HepG2 (cell line): ENCODE data around the gene ZC3H13. TPM values are rescaled to one million over a fixed set of nuclear protein-coding genes. Genes with fewer than 3 reads are reported as not detected.

Experiments
- ATAC-seq: fragments of 200-7000 bp; cut with Tn5 transposase; 3 replicates; pipeline ENCODE4 v1.9.1; 2020; ENCODE audit warnings: mild to moderate bottlenecking, moderate library complexity
- BruUV-seq: library from RNA; stranded (reverse); fragments of 400-500 nt; replicated peaks from 2 replicates; lab custom pipeline; 2021; lab: Mats Ljungman, UMichigan
- CTCF ChIA-PET: fragments of 300-600 bp; formaldehyde crosslinking; extraction: SDS; loops from one replicate; lab custom pipeline; 2021; ENCODE audit warnings: low total read pairs, inconsistent platforms, low intra/inter-chr PET ratio; lab: Yijun Ruan, JAX
- POLR2A ChIA-PET: fragments of 350-600 bp; sonication (Branson Sonifier 250); formaldehyde crosslinking; loops from one replicate; lab custom pipeline; 2020; ENCODE audit warnings: antibody characterized with exemption, inconsistent platforms; lab: Yijun Ruan, JAX
- DNase-seq: peaks from one replicate; pipeline ENCODE4 v3.0.0-alpha.2; 2015; ENCODE audit warnings: low spot score
- FAIRE-seq: peaks from 3 replicates; lab custom pipeline; 2011; peaks lifted over from hg19 to GRCh38; lab: Jason Lieb, UNC
- H2AFZ ChIP-seq: one replicate; pipeline ENCODE4 v1.6.1; 2011; ENCODE audit warnings: low read length, inconsistent platforms
- H3K27ac ChIP-seq: fragments of 300-600 bp; 3 replicates; pipeline ENCODE4 v1.8.0; 2011; ENCODE audit warnings: mixed run types, mild to moderate bottlenecking, mixed read lengths, low read length, inconsistent platforms; ENCODE audit not compliant: insufficient read depth; ENCODE audit errors: extremely low read length
- H3K27me3 ChIP-seq, 2 experiments: fragments of 200-600 bp in 1 of 2; 2 replicates in 1 of 2; 3 replicates in 1 of 2; pipeline versions ENCODE4 v1.6.0 to v1.8.0; 2011; ENCODE audit warnings: low read length in 2 of 2, mild to moderate bottlenecking in 2 of 2, moderate library complexity in 2 of 2, inconsistent platforms in 1 of 2; ENCODE audit not compliant: insufficient read depth in 2 of 2, control insufficient read depth in 1 of 2
- H3K36me3 ChIP-seq, 2 experiments: fragments of 200-600 bp in 1 of 2; replicated peaks in 1 of 2; 2 replicates in 1 of 2; 3 replicates in 1 of 2; pipeline versions ENCODE4 v1.5.1 to v1.8.0; 2011; ENCODE audit warnings: low read length in 2 of 2, inconsistent platforms in 1 of 2; ENCODE audit not compliant: insufficient read depth in 2 of 2, control insufficient read depth in 1 of 2
- H3K4me1 ChIP-seq: 2 replicates; pipeline ENCODE4 v1.5.1; 2012; ENCODE audit warnings: low read length, inconsistent platforms; ENCODE audit not compliant: insufficient read depth
- H3K4me2 ChIP-seq: 2 replicates; pipeline ENCODE4 v1.6.0; 2011; ENCODE audit warnings: low read depth, low read length, inconsistent platforms
- H3K4me3 ChIP-seq, 3 experiments: fragments of 200-600 bp in 1 of 3; sonication (generic), shearing (Covaris generic) in 1 of 3; replicated peaks in 1 of 3; 2 replicates each; pipeline ENCODE4 v1.5.1; 2011 to 2016; ENCODE audit warnings: low read length in 3 of 3, inconsistent platforms in 2 of 3, low read depth in 2 of 3, mild to moderate bottlenecking in 2 of 3, control low read depth in 1 of 3, mixed read lengths in 1 of 3; ENCODE audit not compliant: insufficient read depth in 1 of 3
- H3K79me2 ChIP-seq: one replicate; pipeline ENCODE4 v1.6.1; 2011; ENCODE audit warnings: low read length, inconsistent platforms; ENCODE audit not compliant: insufficient read depth
- H3K9ac ChIP-seq: 2 replicates; pipeline ENCODE4 v1.6.0; 2011; ENCODE audit warnings: mild to moderate bottlenecking, low read depth, low read length, inconsistent platforms; ENCODE audit not compliant: insufficient read depth
- H3K9me3 ChIP-seq: 2 replicates; pipeline ENCODE4 v1.5.1; 2012; ENCODE audit warnings: mild to moderate bottlenecking, low read length
- H4K20me1 ChIP-seq: 2 replicates; pipeline ENCODE4 v1.6.0; 2011; ENCODE audit warnings: inconsistent platforms, mild to moderate bottlenecking, low read length, moderate library complexity; ENCODE audit not compliant: insufficient read depth
- FOXA3 ChIP-seq: IDR thresholded peaks from 2 replicates; pipeline ENCODE4 v1.6.1; 2016; ENCODE audit warnings: missing genetic modification reagents, missing compliant biosample characterization
- FOXC1 ChIP-seq: sonication (generic); formaldehyde crosslinking; IDR thresholded peaks from 2 replicates; pipeline ENCODE4 v1.8.0; 2022; ENCODE audit warnings: mild to moderate bottlenecking, missing genetic modification reagents, borderline replicate concordance
- MAZ ChIP-seq, 2 experiments: sonication (generic) in 1 of 2; formaldehyde crosslinking in 1 of 2; IDR thresholded peaks; 2 replicates each; pipeline versions ENCODE4 v1.5.0 to v1.6.1; 2012 to 2020; ENCODE audit warnings: low read depth in 2 of 2, mild to moderate bottlenecking in 2 of 2, borderline replicate concordance in 1 of 2, improper control_type of control experiment in 1 of 2, low read length in 1 of 2, missing genetic modification reagents in 1 of 2, moderate library complexity in 1 of 2
- YEATS4 ChIP-seq: sonication (generic); formaldehyde crosslinking; IDR thresholded peaks from 2 replicates; pipeline ENCODE4 v1.4.0; 2020; ENCODE audit warnings: missing genetic modification reagents, borderline replicate concordance
- ZFP41 ChIP-seq: sonication (generic); formaldehyde crosslinking; IDR thresholded peaks from 2 replicates; pipeline ENCODE4 v1.4.0; 2020; ENCODE audit warnings: mild to moderate bottlenecking, missing genetic modification reagents, borderline replicate concordance
- ZNF841 ChIP-seq: sonication (generic); formaldehyde crosslinking; IDR thresholded peaks from 2 replicates; pipeline ENCODE4 v1.8.1; 2023; ENCODE audit warnings: missing genetic modification reagents, borderline replicate concordance
- in situ Hi-C: cut with HindIII; loops from 2 replicates; pipeline ENCODE4 v1.10.0; 2017; ENCODE audit warnings: low pct_unique_long_range_greater_than_20kb; ENCODE audit not compliant: extremely low pct_ligation_motif_present
- intact Hi-C: fragments of 100-400 bp; cut with micrococcal nuclease; formaldehyde crosslinking; loops from one replicate; pipeline ENCODE4 v1.10.0; 2022; ENCODE audit not compliant: unreplicated experiment
- polyA plus RNA-seq, 8 experiments: library from polyadenylated mRNA; depleted of rRNA in 3 of 8; stranded (reverse) in 7 of 8; unstranded in 1 of 8; fragments of >200 nt; fragmentation: Illumina TruSeq in 4 of 8; extraction: Trizol in 4 of 8; gene quantifications; 2 replicates each; pipeline versions ENCODE4 v1.2.1 to v1.2.3, GENCODE V29; 2011 to 2016; ENCODE audit warnings: low read depth in 4 of 8, missing spikeins in 1 of 8, mixed read lengths in 1 of 8; ENCODE audit not compliant: insufficient read depth in 1 of 8
- total RNA-seq, 5 experiments: library from RNA; depleted of rRNA; stranded (reverse); fragments of >200 nt; fragmentation: Illumina TruSeq; extraction: Trizol; gene quantifications; 2 replicates each; pipeline ENCODE4 v1.2.3, GENCODE V29; 2016; ENCODE audit warnings: low read depth in 1 of 5
- TF ChIP-seq, protein P1 (sequence below): sonication (generic); formaldehyde crosslinking; IDR thresholded peaks from 2 replicates; pipeline ENCODE4 v1.4.0; 2020; ENCODE audit warnings: missing genetic modification reagents
- TF ChIP-seq, protein P2 (sequence below): sonication (generic); formaldehyde crosslinking; IDR thresholded peaks from 2 replicates; pipeline ENCODE4 v1.5.1; 2020; ENCODE audit warnings: mild to moderate bottlenecking, missing genetic modification reagents, borderline replicate concordance
- TF ChIP-seq, protein P3 (sequence below): IDR thresholded peaks from 2 replicates; pipeline ENCODE4 v1.6.1; 2016; ENCODE audit warnings: low read depth, missing genetic modification reagents, missing compliant biosample characterization
- TF ChIP-seq, protein P4 (sequence below): sonication (generic); formaldehyde crosslinking; IDR thresholded peaks from 2 replicates; pipeline ENCODE4 v1.4.0; 2020; ENCODE audit warnings: missing genetic modification reagents; ENCODE audit errors: not compliant biosample characterization
- TF ChIP-seq, protein P5 (sequence below): sonication (generic); formaldehyde crosslinking; IDR thresholded peaks from 2 replicates; pipeline ENCODE4 v1.5.1; 2020; ENCODE audit warnings: missing genetic modification reagents, mild to moderate bottlenecking, borderline replicate concordance

The ZC3H13 gene
- total and polyA plus RNA-seq, 2 of the 13 experiments (the other 11 are each of a cell fraction or from before 2014, with no cell fraction given): 2.7 to 23.5 TPM

DNA sequence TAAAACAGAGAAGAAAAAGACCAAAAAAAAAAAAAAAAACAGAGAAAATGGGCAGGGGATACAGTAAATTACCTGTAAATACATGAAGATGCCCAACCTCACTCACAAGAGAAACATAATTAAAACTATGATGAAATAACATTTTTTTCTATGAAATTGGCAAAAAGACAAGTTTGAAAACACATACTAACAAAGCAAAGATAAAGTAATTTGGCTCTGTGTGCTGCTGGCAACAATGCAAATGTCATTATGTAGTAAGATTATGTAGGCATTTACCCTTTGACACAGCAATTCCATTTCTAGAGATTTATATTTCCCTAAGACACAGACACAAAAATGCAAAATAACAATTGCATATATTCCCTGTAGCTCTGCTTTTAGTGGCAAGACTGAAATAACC lies 20.2 kb downstream of the ZC3H13 start:
- BruUV-seq: no TSS peak
- H3K79me2 ChIP-seq: peaks cover 26% of the 10 kb centered on the region
- in situ Hi-C loops: no loop called here

More for the DNA sequence above, 20.2 kb downstream of the ZC3H13 start:
- Histone ChIP-seq H3K4me1 (no peaks in the 10 kb centered on the region), H3K27ac (no peak overlapping the region), H3K4me3 (no peak overlapping the region), H4K20me1 (no peaks in the 10 kb centered on the region), H2AFZ (no peak overlapping the region), H3K9ac (no peak overlapping the region), H3K36me3 (peaks cover 2 to 15% of the 10 kb centered on the region in 2 experiments; a peak in 3 of 5 replicates), H3K27me3 (no peaks in the 10 kb centered on the region), H3K9me3 (peaks cover 12% of the 10 kb centered on the region), H3K4me2 (no peak overlapping the region)
- intact Hi-C loops: no loop called here
- ChIA-PET CTCF (no interaction called here), POLR2A (no interaction called here)
- no peak for ATAC-seq
- FAIRE-seq: no peak
- TF ChIP-seq FOXC1 (CRISPR knock-in tag) (no peak), ZNF841 (no peak), YEATS4 (CRISPR knock-in tag) (no peak), FOXA3 (CRISPR knock-in tag) (no peak), MAZ (IDR thresholded peaks at IDR 0.05; ENCODE audit: borderline replicate concordance, low read depth, low read length) (no peak), MAZ (CRISPR knock-in tag; IDR thresholded peaks at IDR 0.05; ENCODE audit: low read depth) (no peak), ZFP41 (CRISPR knock-in tag) (no peak)
- TF ChIP-seq, protein P1, sequence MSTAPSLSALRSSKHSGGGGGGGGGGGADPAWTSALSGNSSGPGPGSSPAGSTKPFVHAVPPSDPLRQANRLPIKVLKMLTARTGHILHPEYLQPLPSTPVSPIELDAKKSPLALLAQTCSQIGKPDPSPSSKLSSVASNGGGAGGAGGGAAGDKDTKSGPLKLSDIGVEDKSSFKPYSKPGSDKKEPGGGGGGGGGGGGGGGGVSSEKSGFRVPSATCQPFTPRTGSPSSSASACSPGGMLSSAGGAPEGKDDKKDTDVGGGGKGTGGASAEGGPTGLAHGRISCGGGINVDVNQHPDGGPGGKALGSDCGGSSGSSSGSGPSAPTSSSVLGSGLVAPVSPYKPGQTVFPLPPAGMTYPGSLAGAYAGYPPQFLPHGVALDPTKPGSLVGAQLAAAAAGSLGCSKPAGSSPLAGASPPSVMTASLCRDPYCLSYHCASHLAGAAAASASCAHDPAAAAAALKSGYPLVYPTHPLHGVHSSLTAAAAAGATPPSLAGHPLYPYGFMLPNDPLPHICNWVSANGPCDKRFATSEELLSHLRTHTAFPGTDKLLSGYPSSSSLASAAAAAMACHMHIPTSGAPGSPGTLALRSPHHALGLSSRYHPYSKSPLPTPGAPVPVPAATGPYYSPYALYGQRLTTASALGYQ (CRISPR knock-in tag): no peak
- TF ChIP-seq, protein P2, sequence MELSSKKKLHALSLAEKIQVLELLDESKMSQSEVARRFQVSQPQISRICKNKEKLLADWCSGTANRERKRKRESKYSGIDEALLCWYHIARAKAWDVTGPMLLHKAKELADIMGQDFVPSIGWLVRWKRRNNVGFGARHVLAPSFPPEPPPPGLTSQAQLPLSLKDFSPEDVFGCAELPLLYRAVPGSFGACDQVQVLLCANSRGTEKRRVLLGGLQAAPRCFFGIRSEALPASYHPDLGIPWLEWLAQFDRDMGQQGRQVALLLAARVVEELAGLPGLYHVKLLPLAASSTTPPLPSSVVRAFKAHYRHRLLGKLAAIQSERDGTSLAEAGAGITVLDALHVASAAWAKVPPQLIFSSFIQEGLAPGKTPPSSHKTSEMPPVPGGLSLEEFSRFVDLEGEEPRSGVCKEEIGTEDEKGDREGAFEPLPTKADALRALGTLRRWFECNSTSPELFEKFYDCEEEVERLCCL (CRISPR knock-in tag): no peak
- TF ChIP-seq, protein P3, sequence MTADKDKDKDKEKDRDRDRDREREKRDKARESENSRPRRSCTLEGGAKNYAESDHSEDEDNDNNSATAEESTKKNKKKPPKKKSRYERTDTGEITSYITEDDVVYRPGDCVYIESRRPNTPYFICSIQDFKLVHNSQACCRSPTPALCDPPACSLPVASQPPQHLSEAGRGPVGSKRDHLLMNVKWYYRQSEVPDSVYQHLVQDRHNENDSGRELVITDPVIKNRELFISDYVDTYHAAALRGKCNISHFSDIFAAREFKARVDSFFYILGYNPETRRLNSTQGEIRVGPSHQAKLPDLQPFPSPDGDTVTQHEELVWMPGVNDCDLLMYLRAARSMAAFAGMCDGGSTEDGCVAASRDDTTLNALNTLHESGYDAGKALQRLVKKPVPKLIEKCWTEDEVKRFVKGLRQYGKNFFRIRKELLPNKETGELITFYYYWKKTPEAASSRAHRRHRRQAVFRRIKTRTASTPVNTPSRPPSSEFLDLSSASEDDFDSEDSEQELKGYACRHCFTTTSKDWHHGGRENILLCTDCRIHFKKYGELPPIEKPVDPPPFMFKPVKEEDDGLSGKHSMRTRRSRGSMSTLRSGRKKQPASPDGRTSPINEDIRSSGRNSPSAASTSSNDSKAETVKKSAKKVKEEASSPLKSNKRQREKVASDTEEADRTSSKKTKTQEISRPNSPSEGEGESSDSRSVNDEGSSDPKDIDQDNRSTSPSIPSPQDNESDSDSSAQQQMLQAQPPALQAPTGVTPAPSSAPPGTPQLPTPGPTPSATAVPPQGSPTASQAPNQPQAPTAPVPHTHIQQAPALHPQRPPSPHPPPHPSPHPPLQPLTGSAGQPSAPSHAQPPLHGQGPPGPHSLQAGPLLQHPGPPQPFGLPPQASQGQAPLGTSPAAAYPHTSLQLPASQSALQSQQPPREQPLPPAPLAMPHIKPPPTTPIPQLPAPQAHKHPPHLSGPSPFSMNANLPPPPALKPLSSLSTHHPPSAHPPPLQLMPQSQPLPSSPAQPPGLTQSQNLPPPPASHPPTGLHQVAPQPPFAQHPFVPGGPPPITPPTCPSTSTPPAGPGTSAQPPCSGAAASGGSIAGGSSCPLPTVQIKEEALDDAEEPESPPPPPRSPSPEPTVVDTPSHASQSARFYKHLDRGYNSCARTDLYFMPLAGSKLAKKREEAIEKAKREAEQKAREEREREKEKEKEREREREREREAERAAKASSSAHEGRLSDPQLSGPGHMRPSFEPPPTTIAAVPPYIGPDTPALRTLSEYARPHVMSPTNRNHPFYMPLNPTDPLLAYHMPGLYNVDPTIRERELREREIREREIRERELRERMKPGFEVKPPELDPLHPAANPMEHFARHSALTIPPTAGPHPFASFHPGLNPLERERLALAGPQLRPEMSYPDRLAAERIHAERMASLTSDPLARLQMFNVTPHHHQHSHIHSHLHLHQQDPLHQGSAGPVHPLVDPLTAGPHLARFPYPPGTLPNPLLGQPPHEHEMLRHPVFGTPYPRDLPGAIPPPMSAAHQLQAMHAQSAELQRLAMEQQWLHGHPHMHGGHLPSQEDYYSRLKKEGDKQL (CRISPR knock-in tag): no peak
- TF ChIP-seq, protein P4, sequence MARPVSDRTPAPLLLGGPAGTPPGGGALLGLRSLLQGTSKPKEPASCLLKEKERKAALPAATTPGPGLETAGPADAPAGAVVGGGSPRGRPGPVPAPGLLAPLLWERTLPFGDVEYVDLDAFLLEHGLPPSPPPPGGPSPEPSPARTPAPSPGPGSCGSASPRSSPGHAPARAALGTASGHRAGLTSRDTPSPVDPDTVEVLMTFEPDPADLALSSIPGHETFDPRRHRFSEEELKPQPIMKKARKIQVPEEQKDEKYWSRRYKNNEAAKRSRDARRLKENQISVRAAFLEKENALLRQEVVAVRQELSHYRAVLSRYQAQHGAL: no peak
- TF ChIP-seq, protein P5, sequence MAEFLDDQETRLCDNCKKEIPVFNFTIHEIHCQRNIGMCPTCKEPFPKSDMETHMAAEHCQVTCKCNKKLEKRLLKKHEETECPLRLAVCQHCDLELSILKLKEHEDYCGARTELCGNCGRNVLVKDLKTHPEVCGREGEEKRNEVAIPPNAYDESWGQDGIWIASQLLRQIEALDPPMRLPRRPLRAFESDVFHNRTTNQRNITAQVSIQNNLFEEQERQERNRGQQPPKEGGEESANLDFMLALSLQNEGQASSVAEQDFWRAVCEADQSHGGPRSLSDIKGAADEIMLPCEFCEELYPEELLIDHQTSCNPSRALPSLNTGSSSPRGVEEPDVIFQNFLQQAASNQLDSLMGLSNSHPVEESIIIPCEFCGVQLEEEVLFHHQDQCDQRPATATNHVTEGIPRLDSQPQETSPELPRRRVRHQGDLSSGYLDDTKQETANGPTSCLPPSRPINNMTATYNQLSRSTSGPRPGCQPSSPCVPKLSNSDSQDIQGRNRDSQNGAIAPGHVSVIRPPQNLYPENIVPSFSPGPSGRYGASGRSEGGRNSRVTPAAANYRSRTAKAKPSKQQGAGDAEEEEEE: no peak
- no peak for DNase-seq
